ENCODE data around the gene EPYC. TPM values are rescaled to one million over a fixed set of nuclear protein-coding genes. Genes with fewer than 3 reads are reported as not detected.

EPYC gene
- total and polyA plus RNA-seq, 2 experiments from 2014 or later, result not detected

DNA sequence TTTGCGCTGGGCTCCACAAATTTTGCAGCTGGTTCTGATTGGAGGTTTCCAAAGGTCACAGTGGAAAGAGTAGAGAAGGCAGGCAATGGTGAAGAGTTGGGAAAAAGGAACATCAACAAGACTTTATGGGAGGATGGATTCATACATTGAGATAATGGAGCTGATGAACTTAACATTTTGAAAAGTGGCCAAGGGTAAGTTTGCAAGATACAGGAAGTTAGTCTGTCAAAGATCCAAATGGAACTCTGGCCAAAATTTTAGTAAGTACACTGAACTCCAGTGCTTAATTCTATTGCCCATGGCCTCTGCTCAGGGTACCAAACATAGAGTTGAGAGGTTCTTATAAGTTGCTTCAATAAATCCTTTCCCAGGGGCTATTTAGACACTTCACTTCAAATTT is 65.4 kb downstream of the EPYC start (continued):
- TF ChIP-seq, protein P1, sequence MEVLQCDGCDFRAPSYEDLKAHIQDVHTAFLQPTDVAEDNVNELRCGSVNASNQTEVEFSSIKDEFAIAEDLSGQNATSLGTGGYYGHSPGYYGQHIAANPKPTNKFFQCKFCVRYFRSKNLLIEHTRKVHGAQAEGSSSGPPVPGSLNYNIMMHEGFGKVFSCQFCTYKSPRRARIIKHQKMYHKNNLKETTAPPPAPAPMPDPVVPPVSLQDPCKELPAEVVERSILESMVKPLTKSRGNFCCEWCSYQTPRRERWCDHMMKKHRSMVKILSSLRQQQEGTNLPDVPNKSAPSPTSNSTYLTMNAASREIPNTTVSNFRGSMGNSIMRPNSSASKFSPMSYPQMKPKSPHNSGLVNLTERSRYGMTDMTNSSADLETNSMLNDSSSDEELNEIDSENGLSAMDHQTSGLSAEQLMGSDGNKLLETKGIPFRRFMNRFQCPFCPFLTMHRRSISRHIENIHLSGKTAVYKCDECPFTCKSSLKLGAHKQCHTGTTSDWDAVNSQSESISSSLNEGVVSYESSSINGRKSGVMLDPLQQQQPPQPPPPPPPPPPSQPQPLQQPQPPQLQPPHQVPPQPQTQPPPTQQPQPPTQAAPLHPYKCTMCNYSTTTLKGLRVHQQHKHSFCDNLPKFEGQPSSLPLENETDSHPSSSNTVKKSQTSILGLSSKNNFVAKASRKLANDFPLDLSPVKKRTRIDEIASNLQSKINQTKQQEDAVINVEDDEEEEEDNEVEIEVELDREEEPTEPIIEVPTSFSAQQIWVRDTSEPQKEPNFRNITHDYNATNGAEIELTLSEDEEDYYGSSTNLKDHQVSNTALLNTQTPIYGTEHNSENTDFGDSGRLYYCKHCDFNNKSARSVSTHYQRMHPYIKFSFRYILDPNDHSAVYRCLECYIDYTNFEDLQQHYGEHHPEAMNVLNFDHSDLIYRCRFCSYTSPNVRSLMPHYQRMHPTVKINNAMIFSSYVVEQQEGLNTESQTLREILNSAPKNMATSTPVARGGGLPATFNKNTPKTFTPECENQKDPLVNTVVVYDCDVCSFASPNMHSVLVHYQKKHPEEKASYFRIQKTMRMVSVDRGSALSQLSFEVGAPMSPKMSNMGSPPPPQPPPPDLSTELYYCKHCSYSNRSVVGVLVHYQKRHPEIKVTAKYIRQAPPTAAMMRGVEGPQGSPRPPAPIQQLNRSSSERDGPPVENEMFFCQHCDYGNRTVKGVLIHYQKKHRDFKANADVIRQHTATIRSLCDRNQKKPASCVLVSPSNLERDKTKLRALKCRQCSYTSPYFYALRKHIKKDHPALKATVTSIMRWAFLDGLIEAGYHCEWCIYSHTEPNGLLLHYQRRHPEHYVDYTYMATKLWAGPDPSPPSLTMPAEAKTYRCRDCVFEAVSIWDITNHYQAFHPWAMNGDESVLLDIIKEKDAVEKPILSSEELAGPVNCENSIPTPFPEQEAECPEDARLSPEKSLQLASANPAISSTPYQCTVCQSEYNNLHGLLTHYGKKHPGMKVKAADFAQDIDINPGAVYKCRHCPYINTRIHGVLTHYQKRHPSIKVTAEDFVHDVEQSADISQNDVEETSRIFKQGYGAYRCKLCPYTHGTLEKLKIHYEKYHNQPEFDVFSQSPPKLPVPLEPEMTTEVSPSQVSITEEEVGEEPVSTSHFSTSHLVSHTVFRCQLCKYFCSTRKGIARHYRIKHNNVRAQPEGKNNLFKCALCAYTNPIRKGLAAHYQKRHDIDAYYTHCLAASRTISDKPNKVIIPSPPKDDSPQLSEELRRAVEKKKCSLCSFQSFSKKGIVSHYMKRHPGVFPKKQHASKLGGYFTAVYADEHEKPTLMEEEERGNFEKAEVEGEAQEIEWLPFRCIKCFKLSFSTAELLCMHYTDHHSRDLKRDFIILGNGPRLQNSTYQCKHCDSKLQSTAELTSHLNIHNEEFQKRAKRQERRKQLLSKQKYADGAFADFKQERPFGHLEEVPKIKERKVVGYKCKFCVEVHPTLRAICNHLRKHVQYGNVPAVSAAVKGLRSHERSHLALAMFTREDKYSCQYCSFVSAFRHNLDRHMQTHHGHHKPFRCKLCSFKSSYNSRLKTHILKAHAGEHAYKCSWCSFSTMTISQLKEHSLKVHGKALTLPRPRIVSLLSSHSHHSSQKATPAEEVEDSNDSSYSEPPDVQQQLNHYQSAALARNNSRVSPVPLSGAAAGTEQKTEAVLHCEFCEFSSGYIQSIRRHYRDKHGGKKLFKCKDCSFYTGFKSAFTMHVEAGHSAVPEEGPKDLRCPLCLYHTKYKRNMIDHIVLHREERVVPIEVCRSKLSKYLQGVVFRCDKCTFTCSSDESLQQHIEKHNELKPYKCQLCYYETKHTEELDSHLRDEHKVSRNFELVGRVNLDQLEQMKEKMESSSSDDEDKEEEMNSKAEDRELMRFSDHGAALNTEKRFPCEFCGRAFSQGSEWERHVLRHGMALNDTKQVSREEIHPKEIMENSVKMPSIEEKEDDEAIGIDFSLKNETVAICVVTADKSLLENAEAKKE (CRISPR knock-in tag; IDR thresholded peaks at IDR 0.05), result no peak
- no peak for TF ChIP-seq ZNF331 (CRISPR knock-in tag; IDR thresholded peaks at IDR 0.05; ENCODE audit: low read depth)
- TF ChIP-seq POLR2AphosphoS5 (IDR thresholded peaks at IDR 0.05; ENCODE audit: low read depth), result no peak
- no peak for TF ChIP-seq NANOG (IDR thresholded peaks at IDR 0.05; ENCODE audit: borderline replicate concordance)
- no peak for TF ChIP-seq EZH2 (IDR thresholded peaks at IDR 0.05; ENCODE audit: low read depth, unreplicated experiment)

DNA sequence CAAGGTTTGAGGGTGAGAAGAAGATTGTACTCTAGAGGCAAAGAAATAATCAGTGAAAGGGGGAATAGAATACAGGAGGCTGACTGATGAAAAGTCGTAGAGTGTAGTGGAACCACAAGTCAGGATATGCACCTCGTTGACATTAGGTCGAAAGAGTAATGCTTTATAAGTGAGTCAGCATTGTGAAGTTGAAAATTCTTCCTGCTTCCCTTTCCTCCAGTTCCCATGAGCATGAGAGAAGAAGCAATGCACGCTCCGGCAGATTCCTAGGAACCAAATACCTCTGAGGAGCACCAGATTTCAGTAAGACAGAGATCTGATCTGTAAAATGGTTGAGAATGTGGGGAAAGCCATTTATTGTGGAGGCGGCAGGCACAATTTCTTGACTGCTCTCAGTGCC is 66.3 kb downstream of the EPYC start:
- no peaks in the 10 kb centered on the region for H4K20me1 ChIP-seq (replicated peaks; ENCODE audit: insufficient read depth)

More for the DNA sequence above, 66.3 kb downstream of the EPYC start:
- H3K4me1 ChIP-seq (ENCODE audit: insufficient read depth), result no peaks in the 10 kb centered on the region
- Mint-ChIP-seq H3K4me1 (no peaks in the 10 kb centered on the region; the same call in 2 of the 3 replicates), H3K27me3 (ENCODE audit: insufficient read depth, low read depth, poor library complexity) (no peaks in the 10 kb centered on the region), H3K4me3 (no peak overlapping the region), H3K27ac (no peak overlapping the region), H3K36me3 (ENCODE audit: low read depth) (no peaks in the 10 kb centered on the region), H3K9me3 (no peaks in the 10 kb centered on the region)
- H3K4me2 ChIP-seq, result no peak overlapping the region
- no peak for ATAC-seq
- H3K9me2 ChIP-seq (ENCODE audit: insufficient read depth), result no peaks in the 10 kb centered on the region
- no peak overlapping the region for H3K4me3 ChIP-seq
- DNase-seq (ENCODE audit: low spot score), result no peak
- TF ChIP-seq NANOG (IDR thresholded peaks at IDR 0.05; ENCODE audit: borderline replicate concordance), result no peak
- TF ChIP-seq STAT1 (IDR thresholded peaks at IDR 0.05; ENCODE audit: unreplicated experiment), result no peak
- no peak for TF ChIP-seq ETS1 (IDR thresholded peaks at IDR 0.05)
- no peak for TF ChIP-seq POLR2AphosphoS5 (IDR thresholded peaks at IDR 0.05; ENCODE audit: low read depth)
- TF ChIP-seq ZNF114 (CRISPR knock-in tag; IDR thresholded peaks at IDR 0.05), result no peak
- TF ChIP-seq EZH2phosphoT487 (IDR thresholded peaks at IDR 0.05; ENCODE audit: unreplicated experiment), result no peak
- TF ChIP-seq EZH2 (IDR thresholded peaks at IDR 0.05; ENCODE audit: low read depth, unreplicated experiment), result no peak
- TF ChIP-seq CREB1 (CRISPR knock-in tag; IDR thresholded peaks at IDR 0.05; ENCODE audit: low read depth), result no peak
- H3F3A ChIP-seq (replicated peaks; ENCODE audit: low read depth), result no peaks in the 10 kb centered on the region
- no peak overlapping the region for H3K27ac ChIP-seq (ENCODE audit: low read depth)
- no peaks in the 10 kb centered on the region for H3K79me2 ChIP-seq (replicated peaks; ENCODE audit: insufficient read depth)
- H2AFZ ChIP-seq, result peak overlapping the region; percentile 69; the same call in 1 of the 2 replicates
- no peaks in the 10 kb centered on the region for H3K27me3 ChIP-seq (ENCODE audit: insufficient read depth)
- no peaks in the 10 kb centered on the region for H3K36me3 ChIP-seq (ENCODE audit: insufficient read depth)
